ENCODE data around the gene CATSPERE.
"Not testable (repeated sequence)": the region's sequence is repeated elsewhere in the genome, so short reads cannot be mapped to it uniquely, and the experiment has no call there.

DNA sequence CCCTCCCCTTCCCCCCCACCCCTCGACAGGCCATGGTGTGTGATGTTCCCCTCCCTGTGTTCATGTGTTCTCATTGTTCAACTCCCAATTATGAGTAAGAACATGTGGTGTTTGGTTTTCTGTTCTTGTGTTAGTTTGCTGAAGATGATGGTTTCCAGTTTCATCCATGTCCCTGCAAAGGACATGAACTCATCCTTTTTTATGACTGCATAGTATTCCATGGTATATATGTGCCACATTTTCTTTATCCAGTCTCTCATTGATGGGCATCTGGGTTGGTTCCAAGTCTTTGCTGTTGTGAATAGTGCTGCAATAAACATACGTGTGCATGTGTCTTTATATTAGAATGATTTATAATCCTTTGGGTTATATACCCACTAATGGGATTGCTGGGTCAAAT lies 38.4 kb downstream of the CATSPERE start:
- not testable (repeated sequence) for TF ChIP-seq CTCF, POLR2A (IDR thresholded peaks at IDR 0.05)

Data from breast epithelium (tissue), 3 donors.